HG02759 (cell line): ENCODE data around the gene CYP4A11.
"Not testable (repeated sequence)": the region's sequence is repeated elsewhere in the genome, so short reads cannot be mapped to it uniquely, and the experiment has no call there.

ENCODE experiments used
- ATAC-seq: cut with Tn5 transposase; IDR thresholded peaks from one replicate; pipeline ENCODE4 v1.9.1; 2021; ENCODE audit warnings: mild to moderate bottlenecking, moderate library complexity; ENCODE audit not compliant: unreplicated experiment

CYP4A11 gene

DNA sequence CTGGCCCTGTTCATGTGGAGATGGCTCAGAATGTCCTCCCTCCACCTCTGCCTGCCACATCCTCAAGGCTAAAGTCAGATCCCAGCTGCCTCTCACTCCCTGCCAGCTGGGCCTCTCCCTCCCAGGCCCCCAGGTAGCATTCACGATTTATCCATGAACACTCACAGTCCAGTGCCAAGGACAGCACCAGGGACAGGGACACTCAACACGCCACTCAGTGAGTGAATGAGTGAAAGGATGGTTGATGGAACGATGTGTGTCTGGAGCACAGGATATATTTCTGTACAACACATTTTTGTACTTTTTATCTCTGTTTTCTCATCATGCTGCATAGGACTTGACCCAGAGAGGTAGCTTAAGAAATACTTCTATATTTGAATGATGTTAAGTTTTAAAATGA lies 10.1 kb downstream of the CYP4A11 start:
- ATAC-seq = no peak

DNA sequence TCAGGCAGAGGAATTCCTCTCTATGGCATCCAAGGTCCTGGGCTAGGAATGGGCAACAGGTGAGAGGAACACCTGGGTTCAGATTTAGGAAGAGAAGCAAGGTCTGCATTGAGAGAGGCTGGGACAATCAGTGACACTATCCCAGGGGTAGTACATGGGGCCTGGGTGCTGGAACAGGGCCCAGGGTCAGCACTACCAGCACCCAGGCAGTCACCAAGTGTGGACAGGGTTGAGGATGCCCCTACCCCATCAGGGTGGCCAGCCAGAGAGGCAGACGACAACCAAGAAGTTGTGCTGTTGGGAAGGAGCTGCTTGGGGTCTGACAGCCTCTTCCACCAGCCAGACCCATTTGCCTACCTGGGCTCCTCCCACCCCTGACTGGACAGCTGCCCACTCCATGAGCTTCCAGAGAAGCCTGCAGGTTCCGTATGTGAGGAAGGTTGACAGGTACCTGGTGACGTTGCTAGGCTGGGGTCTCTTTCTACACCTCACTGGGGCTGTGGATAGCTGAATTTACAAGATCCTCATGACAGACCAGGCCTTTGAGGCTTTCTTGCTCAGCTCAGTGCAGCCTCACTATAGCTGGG lies 13.9 kb downstream of the CYP4A11 start:
- ATAC-seq = no peak

DNA sequence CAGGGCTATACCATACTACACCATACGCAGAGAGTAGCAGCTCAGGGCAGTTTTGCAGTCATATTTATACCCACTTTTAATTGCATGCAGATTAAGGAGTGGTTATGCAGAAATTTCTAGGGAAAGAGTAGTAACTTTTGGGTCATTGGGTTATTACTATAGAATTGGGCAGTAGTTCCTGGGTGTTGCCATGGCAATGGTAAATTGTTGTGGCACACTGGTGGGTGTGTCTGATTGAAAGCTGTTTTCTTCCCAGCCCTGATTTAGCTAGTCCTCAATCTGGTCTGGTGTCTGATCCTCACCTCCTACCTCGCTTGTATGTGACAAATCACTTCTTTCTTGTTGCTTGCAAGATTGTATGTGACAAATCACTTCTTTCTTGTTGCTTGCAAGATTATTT lies 30.5 kb downstream of the CYP4A11 start:
- ATAC-seq = no peak

DNA sequence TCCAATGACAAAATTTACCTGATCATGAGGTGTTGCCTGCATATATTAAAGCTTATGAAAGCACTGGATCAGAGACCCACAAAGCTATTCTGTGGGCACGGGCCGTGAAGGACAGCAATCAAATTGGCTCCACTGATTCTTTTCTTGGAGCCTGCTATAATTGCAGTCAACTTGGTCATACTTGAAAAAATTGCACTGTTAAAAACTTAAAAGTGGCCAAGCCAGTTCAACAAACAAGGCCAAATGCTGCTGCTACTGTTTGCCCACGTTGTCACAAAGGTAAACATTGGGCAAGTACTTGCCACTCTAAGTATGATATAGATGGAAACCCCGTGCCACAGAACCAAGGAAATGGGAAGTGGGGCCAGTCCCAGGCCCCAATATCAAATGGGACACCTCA lies 37.8 kb downstream of the CYP4A11 start:
- no peak for ATAC-seq

DNA sequence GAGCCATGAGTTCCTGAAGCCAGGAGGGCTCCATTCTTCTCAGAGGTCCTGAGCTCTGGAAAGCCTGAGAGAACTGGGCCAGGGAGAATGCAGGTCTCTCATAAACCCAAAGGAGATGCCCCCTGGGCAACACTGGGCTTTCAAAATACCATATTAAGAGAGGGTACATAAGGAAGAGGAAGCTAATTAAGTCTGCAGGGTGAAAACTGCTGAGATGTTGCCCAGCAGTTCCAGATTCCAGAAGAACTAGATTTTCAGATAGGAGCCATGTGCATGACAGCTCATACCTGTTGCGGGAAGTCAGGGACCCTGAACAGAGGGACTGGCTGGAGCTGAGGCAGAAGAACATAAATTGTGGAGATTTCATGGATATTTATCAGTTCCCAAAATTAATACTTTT lies 40.9 kb downstream of the CYP4A11 start:
- ATAC-seq = no peak

DNA sequence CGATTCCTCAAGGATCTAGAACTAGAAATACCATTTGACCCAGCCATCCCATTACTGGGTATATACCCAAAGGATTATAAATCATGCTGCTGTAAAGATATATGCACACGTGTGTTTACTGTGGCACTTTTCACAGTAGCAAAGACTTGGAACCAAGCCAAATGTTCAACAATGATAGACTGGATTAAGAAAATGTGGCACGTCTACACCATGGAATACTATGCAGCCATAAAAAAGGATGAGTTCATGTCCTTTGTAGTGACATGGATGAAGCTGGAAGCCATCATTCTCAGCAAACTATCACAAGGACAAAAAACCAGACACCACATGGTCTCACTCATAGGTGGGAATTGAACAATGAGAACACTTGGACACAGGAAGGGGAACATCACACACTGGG lies 59.6 kb downstream of the CYP4A11 start:
- ATAC-seq = not testable (repeated sequence)
